Fibroblast of pulmonary artery (primary cell): Measurements from ENCODE around the gene CALML3.
A peak's percentile ranks its signal among the peaks of the same experiment; 100 is the strongest.

Source experiments
- DNase-seq: peaks from one replicate; pipeline ENCODE4 v3.0.0-alpha.2; 2010; ENCODE audit warnings: low read depth
- H3K4me3 ChIP-seq: replicated peaks from 2 replicates; pipeline ENCODE4 v1.5.1; 2011; ENCODE audit warnings: low read depth, mild to moderate bottlenecking, control low read depth, low read length, moderate library complexity
- CTCF ChIP-seq: IDR thresholded peaks from 2 replicates; pipeline ENCODE4 v1.5.1; 2011; ENCODE audit warnings: mild to moderate bottlenecking, control low read depth, low read length, inconsistent platforms; ENCODE audit errors: missing control alignments

The CALML3 gene

GRCh38 chr10:5538446-5538845 is 13.7 kb downstream of the CALML3 start:
- H3K4me3 ChIP-seq: no peak overlapping the region
- TF ChIP-seq CTCF: no peak
- DNase-seq: peak; percentile 70

DNA sequence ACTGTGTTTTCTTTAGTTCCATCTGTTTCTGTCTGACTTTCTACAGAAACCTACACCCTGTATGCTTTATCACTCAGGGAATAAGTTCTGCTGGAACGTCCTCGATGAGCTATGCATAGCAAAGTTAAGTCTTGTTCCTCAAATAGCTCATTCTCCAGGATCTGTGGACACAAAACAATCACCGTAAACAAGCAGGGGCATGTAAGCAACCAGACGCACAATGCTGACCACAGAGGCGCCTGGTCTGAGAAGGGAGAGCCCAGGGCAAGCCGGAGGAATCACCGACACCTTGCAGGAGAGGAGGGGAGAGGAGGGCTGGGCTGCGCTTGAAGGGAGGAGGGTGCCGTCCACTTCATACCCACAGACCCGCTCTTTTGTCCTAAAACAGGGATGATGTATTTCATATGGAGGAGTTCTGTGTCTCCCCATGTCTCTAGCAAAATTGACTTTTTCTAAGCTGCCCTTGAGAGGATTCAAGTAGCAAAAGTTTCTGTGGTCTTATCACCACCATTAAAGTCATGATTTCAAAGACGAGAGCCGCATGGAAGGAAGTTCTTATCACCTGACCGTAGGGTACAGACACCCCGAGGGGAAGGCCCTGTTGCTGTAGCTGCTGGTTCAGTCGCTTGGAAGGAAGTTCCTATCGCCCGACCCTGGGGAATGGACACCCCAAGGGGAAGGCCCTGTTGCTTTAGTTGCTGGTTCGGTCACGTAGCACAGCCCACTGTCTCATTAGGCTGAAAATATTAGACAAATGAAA is 14.3 kb downstream of the CALML3 start:
- TF ChIP-seq CTCF: no peak
- H3K4me3 ChIP-seq: no peak overlapping the region
- DNase-seq: no peak

DNA sequence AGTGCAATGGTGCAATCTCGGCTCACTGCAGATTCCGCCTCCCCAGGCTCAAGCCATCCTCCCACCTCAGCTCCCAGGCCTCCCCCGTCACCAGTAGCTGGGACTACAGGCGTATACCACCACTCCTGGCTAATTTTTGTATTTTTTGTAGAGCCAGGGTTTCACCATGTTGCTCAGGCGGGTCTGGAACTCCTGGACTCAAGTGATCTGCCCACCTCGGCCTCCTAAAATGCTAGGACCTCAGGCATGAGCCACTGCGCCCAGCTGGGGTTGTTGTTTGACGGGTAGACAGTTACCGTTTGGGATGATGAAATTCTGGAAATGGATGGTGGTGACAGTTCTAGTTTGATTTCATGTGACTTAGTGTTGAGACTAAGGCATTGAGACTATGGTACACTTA is 15.3 kb downstream of the CALML3 start:
- no peak for TF ChIP-seq CTCF
- no peak overlapping the region for H3K4me3 ChIP-seq
- DNase-seq: no peak

- H3K4me3 ChIP-seq: no peak overlapping the region
- TF ChIP-seq CTCF: no peak
- DNase-seq: no peak
Observed at GRCh38 chr10:5540891-5541290, 16.1 kb downstream of the CALML3 start.

DNA sequence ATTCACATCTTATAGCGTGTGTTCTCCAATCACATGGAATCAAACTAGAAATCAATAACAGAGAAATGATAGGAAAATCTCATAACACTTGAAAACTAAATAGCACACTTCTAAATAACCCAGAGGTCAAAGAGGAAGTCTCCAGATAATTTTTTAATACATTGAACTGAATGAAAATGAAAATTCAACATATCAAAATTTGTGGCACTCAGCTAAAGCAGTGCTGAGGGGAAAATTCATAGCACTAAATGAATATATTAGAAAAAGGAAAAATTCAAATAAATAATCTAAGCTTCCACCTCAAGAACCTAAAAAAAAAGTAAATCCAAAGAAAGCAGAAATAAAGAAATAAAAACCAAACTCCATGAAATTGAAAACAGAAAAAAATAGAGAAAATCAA is 17.3 kb downstream of the CALML3 start:
- no peak for TF ChIP-seq CTCF
- no peak overlapping the region for H3K4me3 ChIP-seq
- no peak for DNase-seq

GRCh38 chr10:5543623-5544022 is 18.9 kb downstream of the CALML3 start:
- no peak for TF ChIP-seq CTCF
- no peak for DNase-seq
- H3K4me3 ChIP-seq: no peak overlapping the region

DNA sequence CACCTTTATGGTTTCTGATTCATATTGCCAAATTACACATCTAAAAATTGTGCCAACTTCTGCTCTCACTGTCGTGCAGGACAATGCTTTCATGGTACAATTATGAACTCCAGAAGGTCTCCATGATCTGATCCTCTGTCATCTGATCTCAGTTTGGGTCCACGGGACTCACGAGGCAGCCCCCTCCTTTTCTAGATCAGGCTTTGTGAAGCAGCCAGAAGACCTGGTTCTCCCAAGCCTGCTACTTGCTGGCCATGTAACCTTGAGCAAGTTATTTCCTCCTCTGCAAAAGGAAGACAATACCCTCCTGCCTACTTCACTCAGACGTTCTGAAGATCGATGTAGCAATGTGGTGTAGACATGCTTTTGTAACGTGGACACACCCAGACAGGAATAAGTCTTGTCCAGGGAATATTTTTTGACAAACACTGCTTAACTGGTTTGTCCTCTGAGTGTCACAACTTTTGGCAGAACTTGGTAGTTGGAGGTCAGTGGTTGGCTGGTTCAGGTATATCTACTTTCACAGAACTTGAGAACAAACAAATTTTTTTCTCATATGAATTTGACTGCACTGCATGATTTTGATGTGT is 19.6 kb downstream of the CALML3 start:
- no peak overlapping the region for H3K4me3 ChIP-seq
- no peak for TF ChIP-seq CTCF
- DNase-seq: no peak
